HG02970 (cell line): ENCODE measurements around the gene CR2.
"Not testable (repeated sequence)": the region's sequence is repeated elsewhere in the genome, so short reads cannot be mapped to it uniquely, and the experiment has no call there.

ENCODE experiments used
- ATAC-seq: cut with Tn5 transposase; IDR thresholded peaks from one replicate; pipeline ENCODE4 v1.9.1; 2021; ENCODE audit warnings: mild to moderate bottlenecking, moderate library complexity, moderate number of reproducible peaks; ENCODE audit not compliant: unreplicated experiment, low FRiP score

Gene CR2

DNA sequence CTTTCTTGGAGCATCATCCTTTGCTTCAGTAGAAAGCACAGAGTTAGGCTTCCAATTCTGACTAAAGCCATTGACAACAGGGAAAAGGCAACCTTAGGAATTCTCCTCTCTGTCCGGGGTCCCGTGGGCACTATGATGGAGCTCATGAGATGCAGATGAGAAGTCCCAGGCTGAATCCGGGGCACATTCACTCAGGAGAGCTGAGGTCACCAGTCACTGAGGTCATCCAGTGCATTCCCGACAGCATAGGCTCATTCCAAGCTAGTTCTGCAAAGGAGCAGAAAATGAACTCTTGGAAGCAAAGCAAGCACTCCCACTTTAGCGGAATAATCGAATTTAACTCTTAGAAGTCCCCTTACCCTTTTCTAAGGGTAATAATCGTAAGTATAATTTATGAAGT is 48.6 kb downstream of the CR2 start:
- no peak for ATAC-seq

- no peak for ATAC-seq
Observed at GRCh38 chr1:207503950-207504349, 49.8 kb downstream of the CR2 start.

DNA sequence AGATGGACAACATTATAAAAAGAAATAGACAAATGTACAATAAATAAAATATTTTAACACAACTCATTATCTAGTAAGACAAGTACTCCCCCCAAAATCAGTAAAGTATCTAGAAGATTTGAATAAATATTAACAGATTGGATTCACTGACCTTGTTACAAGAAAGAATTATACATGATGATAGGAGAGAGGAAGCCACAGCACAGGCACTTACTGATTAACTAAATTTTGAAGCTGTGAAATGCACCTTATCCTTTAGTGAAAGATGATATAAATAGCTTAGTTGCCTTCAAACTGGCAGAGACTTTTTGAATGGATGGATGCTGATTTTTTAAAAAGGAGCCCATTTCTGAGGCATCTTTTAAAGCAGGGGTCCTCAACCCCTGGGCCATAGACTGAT is 50.3 kb downstream of the CR2 start:
- no peak for ATAC-seq

GRCh38 chr1:207510444-207510843 is 56.3 kb downstream of the CR2 start:
- ATAC-seq = no peak

GRCh38 chr1:207514890-207515289 is 60.8 kb downstream of the CR2 start:
- no peak for ATAC-seq

GRCh38 chr1:207516729-207517128 is 62.6 kb downstream of the CR2 start:
- no peak for ATAC-seq

GRCh38 chr1:207518608-207519236 is 64.6 kb downstream of the CR2 start:
- no peak for ATAC-seq

- no peak for ATAC-seq
Observed at GRCh38 chr1:207519505-207520399, 65.6 kb downstream of the CR2 start.

- ATAC-seq = not testable (repeated sequence)
Observed at GRCh38 chr1:207520400-207521345, 66.5 kb downstream of the CR2 start.

- not testable (repeated sequence) for ATAC-seq
Observed at GRCh38 chr1:207525239-207525638, 71.1 kb downstream of the CR2 start.

GRCh38 chr1:207528401-207528800 is 74.3 kb downstream of the CR2 start:
- ATAC-seq = not testable (repeated sequence)

GRCh38 chr1:207536263-207536662 is 82.1 kb downstream of the CR2 start:
- not testable (repeated sequence) for ATAC-seq
